ENCODE data around the gene ZNF189. TPM values are rescaled to one million over a fixed set of nuclear protein-coding genes. Genes with fewer than 3 reads are reported as not detected.

ZNF189 gene
- total and polyA plus RNA-seq, 12 donors: 17.8 to 86.8 (median 35.1) TPM

GRCh38 chr9:101359679-101360078, 39.0 kb upstream of the ZNF189 start:
- no peak for TF ChIP-seq CTCF (IDR thresholded peaks at IDR 0.05)
- TF ChIP-seq POLR2A (IDR thresholded peaks at IDR 0.05): no peak
- Histone ChIP-seq H3K27ac (no peak overlapping the region), H3K4me1 (replicated peaks in 1 of 2) (no peaks in the 10 kb centered on the region), H3K9me3 (replicated peaks in 1 of 3) (no peaks in the 10 kb centered on the region), H3K36me3 (replicated peaks in 1 of 2) (no peaks in the 10 kb centered on the region), H3K4me3 (no peak overlapping the region), H3K27me3 (no peaks in the 10 kb centered on the region)
- intact Hi-C loops (cut with DNase I): no loop called here
- DNase-seq: no peak
- WGBS, 4 donors: 67 to 89% (median 82%) methylated on average over 1 of the region's 1 CpG

- Histone ChIP-seq H3K36me3 (replicated peaks in 1 of 2) (no peaks in the 10 kb centered on the region), H3K9me3 (replicated peaks in 1 of 3) (no peaks in the 10 kb centered on the region), H3K4me3 (no peak overlapping the region), H3K27ac (no peak overlapping the region), H3K27me3 (no peaks in the 10 kb centered on the region), H3K4me1 (replicated peaks in 1 of 2) (no peaks in the 10 kb centered on the region)
- intact Hi-C loops (cut with DNase I): no loop called here
- DNase-seq: no peak
- TF ChIP-seq CTCF (IDR thresholded peaks at IDR 0.05) (no peak), POLR2A (IDR thresholded peaks at IDR 0.05) (no peak)
Observed at GRCh38 chr9:101360647-101361046, 38.0 kb upstream of the ZNF189 start.

DNA sequence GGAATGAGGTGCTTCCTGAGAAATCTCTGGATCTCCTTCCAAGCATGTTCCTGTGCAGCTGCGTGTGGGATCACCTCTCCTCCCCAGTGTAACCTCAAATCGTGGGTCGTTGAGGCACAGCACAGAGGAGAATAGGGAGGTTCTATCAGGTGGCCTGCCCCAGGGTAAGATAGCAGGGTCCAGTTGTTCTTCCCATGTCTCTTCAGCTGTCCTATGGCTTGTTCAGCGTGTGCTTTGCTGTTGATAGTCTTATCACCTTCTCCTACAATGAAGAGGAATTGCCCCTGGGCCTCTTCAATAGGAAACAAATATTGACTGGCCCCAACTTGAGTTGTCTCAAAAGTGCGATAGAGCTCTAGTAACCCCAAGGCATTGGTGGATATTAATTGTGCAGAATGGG, 36.2 kb upstream of the ZNF189 start:
- H3K4me1 ChIP-seq (replicated peaks in 1 of 2): no peaks in the 10 kb centered on the region
- no peak for TF ChIP-seq POLR2A (IDR thresholded peaks at IDR 0.05)
- TF ChIP-seq CTCF (IDR thresholded peaks at IDR 0.05): no peak
- H3K27ac ChIP-seq: no peak overlapping the region
- no peaks in the 10 kb centered on the region for H3K9me3 ChIP-seq (replicated peaks in 1 of 3)
- H3K36me3 ChIP-seq (replicated peaks in 1 of 2): no peaks in the 10 kb centered on the region
- H3K4me3 ChIP-seq: no peak overlapping the region
- intact Hi-C loops (cut with DNase I): no loop called here
- WGBS, 4 donors: 83 to 88% (median 85%) methylated on average over 4 to 5 of the region's 5 CpGs
- H3K27me3 ChIP-seq: no peaks in the 10 kb centered on the region
- DNase-seq: no peak

- no peak for TF ChIP-seq POLR2A (IDR thresholded peaks at IDR 0.05)
- no peak for TF ChIP-seq CTCF (IDR thresholded peaks at IDR 0.05)
- H3K27me3 ChIP-seq: no peaks in the 10 kb centered on the region
- H3K4me1 ChIP-seq (replicated peaks in 1 of 2): no peaks in the 10 kb centered on the region
- DNase-seq: no peak
- H3K27ac ChIP-seq: no peak overlapping the region
- no peaks in the 10 kb centered on the region for H3K36me3 ChIP-seq (replicated peaks in 1 of 2)
- intact Hi-C loops (cut with DNase I): no loop called here
- no peaks in the 10 kb centered on the region for H3K9me3 ChIP-seq (replicated peaks in 1 of 3)
- no peak overlapping the region for H3K4me3 ChIP-seq
Observed at GRCh38 chr9:101365181-101365580, 33.5 kb upstream of the ZNF189 start.

All from adrenal gland (tissue), 12 donors.